Peyer's patch (tissue), 4 donors: ENCODE results near the gene NR6A1.

ENCODE experiments used
- POLR2A ChIP-seq, 2 donors: fragments of 450-650 bp; IDR thresholded peaks; one replicate each; pipeline ENCODE4 v1.5.1; 2017; ENCODE audit warnings: antibody characterized with exemption in 2 of 2, mild to moderate bottlenecking in 2 of 2, moderate library complexity in 2 of 2
- TF ChIP-seq, protein P1 (sequence below), 6 experiments: fragments of 450-650 bp in 4 of 6; fragments of 200-600 bp in 2 of 6; sonication (generic) in 1 of 6; IDR thresholded peaks; one replicate each; pipeline ENCODE4 v1.5.1; 2017 to 2019; ENCODE audit warnings: antibody characterized with exemption in 6 of 6, mild to moderate bottlenecking in 3 of 6, moderate library complexity in 1 of 6

DNA sequence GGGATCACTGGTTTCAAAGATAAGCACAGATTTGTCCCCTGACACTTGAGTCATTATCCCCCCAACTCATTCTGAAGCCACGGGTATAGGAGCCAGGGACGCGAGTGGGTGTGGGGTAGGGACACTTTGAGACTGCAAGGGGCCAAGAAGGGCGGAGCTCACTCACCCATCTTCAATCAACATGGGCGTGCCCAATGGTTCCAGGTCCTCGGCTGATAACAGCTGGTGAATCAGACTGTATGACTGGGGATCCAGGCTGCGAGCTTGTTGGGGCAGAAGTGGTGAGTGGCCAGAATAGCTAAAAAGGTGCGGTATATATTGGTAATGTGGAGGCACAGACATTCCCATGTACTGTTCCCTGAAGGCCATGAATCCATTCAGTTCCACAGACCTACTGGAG lies 233.2 kb downstream of the NR6A1 start:
- TF ChIP-seq, protein P1, sequence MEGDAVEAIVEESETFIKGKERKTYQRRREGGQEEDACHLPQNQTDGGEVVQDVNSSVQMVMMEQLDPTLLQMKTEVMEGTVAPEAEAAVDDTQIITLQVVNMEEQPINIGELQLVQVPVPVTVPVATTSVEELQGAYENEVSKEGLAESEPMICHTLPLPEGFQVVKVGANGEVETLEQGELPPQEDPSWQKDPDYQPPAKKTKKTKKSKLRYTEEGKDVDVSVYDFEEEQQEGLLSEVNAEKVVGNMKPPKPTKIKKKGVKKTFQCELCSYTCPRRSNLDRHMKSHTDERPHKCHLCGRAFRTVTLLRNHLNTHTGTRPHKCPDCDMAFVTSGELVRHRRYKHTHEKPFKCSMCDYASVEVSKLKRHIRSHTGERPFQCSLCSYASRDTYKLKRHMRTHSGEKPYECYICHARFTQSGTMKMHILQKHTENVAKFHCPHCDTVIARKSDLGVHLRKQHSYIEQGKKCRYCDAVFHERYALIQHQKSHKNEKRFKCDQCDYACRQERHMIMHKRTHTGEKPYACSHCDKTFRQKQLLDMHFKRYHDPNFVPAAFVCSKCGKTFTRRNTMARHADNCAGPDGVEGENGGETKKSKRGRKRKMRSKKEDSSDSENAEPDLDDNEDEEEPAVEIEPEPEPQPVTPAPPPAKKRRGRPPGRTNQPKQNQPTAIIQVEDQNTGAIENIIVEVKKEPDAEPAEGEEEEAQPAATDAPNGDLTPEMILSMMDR (IDR thresholded peaks at IDR 0.05): no peak
- no peak for TF ChIP-seq POLR2A (IDR thresholded peaks at IDR 0.05)
